HG03354 (cell line): Measurements from ENCODE around the gene GPR158.
"Not testable (repeated sequence)": the region's sequence is repeated elsewhere in the genome, so short reads cannot be mapped to it uniquely, and the experiment has no call there.

Source experiments
- ATAC-seq: cut with Tn5 transposase; IDR thresholded peaks from one replicate; pipeline ENCODE4 v1.9.1; 2021; ENCODE audit warnings: mild to moderate bottlenecking; ENCODE audit not compliant: unreplicated experiment, poor library complexity, severe bottlenecking

The GPR158 gene

DNA sequence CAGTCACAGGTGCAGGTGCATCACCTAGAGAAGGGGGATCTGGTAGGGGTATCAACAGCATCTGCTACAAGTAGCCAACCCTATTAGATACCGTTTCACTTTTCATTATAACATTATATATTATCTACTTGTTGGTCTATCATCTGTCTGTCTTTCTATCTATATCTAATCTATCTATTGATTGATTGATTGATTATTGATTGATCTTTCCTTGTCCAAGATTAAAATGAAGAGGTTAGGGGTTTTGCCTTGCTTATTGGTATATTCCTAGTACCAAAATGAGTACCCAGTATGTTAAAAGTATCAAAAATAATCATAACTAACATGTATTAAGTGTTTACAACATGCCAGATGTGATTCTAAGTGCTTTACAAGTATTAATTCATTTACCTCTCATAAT lies 121.5 kb downstream of the GPR158 start:
- no peak for ATAC-seq

DNA sequence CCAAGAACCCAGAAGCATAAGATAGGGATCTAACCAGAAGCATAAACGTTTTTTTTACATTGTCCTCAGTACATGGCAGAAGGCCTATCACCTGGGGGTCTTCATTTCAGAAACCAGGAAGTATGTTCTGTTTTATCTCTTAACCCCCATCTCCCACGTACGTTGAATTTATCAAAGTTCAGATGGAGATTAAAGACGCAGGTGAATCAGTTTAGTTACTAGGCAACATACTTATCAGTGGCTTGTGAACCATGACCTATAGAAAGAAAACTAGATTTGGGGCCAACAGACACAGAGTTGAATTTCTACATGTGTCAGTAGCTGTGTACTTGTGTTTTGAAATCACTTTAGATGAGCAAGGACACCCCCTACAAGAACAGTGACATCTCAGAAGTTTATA lies 122.7 kb downstream of the GPR158 start:
- ATAC-seq, result no peak

DNA sequence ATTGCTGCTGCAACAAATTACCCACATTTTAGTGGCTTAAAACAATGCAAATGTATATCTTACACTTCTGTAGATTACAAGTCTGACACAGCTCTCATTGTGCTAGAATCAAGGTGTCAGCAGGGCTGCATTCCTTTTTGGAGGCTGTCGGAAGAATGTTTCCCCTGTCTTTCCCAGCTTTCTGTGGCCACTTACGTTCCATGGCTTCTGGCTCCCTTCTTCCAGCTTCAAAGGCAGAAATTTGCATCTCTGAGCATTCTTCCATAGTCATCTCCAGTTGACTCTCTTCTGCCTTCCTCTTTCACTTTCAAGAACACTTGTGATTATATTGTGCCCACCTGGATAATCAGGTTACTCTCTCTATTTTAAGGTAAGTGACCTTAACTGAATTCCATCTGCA lies 125.3 kb downstream of the GPR158 start:
- ATAC-seq, result no peak

DNA sequence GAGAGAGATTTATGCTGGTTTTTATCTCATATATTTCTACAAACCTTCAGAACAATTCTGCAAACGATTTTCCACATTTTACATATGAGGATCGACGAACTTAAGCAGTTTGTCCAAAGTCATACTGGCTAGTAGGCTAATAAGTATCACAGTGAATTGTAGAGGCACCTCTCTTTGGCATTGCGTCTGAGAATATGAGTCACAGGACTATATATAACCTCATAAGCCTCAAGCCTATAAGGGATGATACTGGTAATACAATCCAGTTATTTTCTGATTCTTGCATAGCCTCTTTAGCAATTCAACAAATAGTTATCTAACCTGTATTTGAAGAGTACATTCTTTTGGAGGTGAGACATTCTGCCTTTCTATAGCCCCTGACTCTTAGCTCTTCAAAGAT lies 129.8 kb downstream of the GPR158 start:
- no peak for ATAC-seq

DNA sequence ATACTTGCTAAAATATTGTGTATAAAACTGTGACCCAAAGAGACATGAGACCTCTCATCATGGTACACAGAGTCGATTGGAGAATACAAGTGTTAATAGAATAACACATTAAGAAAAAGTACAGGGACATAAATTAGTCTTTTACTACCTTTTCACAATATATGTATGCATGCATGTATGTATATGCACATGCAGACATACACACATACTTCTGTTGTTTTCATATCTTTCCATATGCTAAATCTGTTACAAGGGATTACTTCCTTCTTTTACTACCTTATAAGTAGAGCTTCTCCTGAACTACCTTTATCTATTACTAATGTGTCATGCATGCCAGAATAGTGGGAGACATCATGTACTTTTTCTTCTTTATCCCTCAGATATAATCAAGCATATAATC lies 131.6 kb downstream of the GPR158 start:
- no peak for ATAC-seq

DNA sequence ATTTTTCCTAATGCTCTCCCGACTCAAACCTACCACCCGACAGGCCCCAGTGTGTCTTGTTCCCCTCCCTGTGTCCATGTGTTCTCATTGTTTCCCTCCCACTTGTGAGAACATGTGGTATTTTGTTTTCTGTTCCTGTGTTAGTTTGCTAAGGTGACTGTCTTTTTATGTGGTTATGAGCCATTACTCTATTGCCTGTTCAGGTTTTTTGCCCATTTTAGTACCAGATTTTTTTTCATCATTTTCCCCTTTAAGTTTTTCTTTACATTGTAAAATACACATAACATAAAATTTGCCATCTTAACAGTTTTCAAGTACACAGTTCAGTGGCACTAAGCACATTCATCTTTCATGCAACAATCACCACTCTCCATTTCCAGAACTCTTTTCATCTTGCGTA lies 133.5 kb downstream of the GPR158 start:
- ATAC-seq, result no peak

DNA sequence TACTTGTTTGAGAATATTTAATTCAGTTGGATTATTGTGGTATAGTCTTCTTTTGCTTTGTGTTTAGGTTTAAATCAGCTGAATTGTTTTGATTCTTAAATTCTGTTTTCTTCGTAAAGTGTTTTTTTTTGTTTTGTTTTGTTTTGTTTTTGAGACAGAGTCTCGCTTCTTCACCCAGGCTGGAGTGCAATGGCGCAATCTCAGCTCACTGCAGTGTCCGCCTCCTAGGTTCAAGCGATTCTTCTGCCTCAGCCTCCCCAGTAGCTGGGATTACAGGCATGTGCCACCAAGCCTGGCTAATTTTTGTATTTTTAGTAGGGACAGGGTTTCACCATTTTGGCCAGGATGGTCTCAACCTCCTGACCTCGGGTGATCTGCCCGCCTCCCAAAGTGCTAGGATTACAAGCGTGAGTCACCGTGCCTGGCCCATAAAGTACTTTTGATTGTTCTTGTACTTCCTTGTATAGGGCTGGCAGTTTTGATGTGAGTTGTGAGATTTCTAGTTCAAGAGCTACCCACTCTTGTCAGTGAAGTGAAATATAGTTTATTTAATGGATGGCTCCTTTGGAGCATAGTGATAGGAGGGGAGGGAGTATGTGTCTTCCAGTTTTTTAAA lies 142.9 kb downstream of the GPR158 start:
- not testable (repeated sequence) for ATAC-seq

DNA sequence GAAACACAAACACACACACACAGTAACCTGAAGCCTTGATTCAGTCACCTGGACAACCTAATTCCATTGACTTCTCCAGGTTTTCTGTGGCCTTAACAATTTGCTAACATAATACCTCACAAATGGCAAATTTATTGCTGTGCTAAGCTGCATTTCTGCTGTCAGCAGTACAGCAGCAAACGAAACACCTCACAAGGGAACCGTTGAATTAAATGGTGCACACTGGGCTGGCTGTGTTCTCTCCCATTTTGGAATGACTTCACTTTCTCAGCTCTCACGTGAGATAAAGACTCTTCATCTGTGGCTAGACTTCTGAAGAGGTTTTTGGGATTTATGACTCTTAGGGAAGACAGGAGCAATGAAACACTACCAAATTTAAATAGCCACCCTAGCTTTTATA lies 152.5 kb downstream of the GPR158 start:
- no peak for ATAC-seq

DNA sequence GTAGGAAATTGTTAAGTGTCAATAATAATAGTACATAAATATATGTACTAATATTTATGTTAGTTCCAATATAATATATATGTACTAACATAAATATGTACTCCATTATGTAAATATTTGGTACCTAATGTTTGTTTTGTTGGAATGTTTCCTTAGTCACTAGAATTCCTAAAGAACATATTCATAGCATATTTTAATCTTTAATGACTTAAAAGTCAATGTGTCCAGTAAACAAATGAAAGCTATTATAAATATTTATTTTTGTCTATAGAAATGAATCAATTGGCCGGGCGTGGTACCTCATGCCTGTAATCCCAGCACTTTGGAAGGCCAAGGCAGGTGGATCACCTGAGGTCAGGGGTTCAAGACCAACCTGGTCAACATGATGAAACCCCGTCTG lies 153.6 kb downstream of the GPR158 start:
- no peak for ATAC-seq

DNA sequence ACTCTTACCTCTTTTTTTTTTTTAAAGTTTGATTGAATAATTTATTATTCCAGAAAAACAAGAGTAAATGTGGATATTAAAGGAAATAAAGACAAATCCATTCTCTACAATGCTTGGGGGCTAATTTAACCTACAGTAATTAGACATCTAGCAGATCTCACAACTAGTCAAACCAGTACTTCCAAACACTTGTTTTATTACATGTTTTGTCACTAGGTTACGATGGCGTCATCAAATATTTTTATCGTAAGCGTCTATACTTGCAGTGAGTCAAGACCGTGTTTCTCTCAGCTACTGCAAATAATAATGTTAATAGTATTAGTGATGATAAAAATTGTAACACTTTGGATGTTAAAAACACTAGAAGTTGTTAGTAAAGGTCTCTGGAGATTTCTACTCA lies 154.8 kb downstream of the GPR158 start:
- ATAC-seq, result not testable (repeated sequence)

DNA sequence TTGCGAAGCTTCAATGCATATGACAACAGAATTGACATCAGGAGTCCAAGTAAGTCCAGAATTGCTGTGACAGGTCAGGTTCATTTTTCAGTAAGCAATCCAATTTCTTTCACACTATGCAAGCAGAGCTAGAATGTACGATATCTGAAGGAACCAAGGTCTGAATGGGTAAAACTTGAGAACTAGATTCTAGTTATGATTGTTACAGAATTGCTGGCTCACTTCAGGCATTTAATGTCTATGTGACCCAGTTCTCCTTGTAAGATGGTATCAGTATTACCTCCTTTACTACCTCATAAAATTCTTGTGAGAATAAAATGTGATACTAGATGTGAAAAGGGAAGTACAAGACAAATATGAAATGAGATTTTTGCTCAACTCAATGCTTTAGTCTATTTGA lies 159.6 kb downstream of the GPR158 start:
- ATAC-seq, result no peak

DNA sequence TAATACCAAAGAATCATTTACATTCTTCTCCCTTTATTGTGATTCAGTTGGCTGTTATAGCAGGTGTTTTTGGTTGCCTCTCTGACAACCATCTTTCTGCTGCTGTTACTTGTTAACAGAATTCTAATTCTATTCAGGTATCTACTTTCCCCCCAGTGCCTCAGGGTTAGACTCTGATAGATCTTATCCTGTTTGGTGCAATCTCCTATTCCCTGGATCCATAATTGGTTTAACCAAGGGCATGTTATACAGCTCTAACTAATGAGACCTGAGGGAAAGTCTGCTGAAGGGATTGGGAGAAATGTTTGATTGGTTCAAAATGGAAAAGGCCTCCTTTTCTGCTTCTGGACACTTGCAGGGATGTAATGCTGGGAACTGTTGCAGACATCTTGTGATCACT lies 161.5 kb downstream of the GPR158 start:
- ATAC-seq, result no peak

DNA sequence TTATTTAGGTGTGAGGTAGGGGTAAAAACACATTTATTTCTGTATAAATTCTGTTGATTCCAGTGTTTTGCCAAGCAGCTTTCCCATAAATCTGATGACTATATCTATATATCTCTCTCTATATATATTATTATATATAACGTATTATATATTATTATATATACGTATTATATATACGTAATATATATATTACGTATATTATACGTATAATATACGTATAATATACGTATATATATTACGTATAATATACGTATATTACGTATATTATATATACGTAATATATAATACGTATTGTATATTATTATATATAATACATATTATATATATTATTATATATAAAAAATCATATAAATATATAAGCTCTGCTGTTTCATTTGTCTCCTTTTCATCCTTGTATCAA lies 163.5 kb downstream of the GPR158 start:
- no peak for ATAC-seq

DNA sequence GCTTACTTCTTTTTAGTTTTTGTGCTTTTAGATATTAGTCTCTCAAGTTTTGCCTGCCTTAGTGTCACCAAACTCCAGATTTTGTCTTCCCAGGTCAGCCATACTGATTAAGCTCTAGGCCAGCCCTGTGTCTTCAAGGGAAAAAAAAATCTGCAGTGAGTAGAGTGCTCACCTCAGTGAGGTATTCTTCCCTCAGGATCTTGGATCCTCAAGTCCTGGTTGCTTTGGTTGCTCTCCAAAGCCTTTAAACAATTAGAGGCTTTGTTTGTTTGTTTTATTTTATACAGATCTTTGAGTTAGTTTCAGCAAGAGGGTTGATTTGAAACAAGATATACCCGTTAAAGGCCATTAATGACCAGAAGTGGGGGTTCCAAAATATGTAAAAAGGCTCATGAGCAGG lies 165.2 kb downstream of the GPR158 start:
- ATAC-seq, result no peak

DNA sequence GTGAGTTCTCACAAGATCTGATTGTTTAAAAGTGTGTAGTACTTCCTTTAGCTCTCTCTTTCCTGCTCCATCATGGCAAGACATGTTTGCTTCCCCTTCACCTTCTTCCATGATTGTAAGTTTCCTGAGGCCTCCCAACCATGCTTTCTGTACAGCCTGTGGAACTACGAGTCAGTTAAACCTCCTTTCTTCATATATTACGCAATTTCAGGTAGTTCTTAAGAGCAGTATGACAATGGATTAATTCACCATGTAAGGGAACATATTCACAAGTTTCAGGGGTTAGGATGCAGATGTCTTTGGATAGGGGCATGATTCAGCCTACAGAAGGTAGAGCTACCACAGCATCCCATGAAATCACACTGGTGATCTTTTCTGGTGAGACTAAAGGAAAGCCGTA lies 174.7 kb downstream of the GPR158 start:
- no peak for ATAC-seq

DNA sequence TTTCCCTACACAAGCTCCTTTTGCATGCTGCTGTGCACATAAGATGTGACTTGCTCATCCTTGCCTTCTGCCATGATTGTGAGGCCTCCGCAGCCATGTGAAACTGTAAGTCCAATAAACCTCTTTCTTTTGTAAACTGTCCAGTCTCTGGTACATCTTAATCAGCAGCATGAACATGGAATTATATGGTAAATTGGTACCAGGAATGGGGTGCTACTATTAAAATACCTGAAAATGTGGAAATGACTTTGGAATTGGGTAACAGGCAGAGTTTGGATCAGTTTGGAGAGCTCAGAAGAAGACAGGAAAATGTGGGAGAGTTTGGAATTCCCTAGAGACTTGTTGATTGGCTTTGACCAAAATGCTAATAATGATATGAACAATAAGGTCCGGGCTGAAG lies 181.8 kb downstream of the GPR158 start:
- no peak for ATAC-seq

DNA sequence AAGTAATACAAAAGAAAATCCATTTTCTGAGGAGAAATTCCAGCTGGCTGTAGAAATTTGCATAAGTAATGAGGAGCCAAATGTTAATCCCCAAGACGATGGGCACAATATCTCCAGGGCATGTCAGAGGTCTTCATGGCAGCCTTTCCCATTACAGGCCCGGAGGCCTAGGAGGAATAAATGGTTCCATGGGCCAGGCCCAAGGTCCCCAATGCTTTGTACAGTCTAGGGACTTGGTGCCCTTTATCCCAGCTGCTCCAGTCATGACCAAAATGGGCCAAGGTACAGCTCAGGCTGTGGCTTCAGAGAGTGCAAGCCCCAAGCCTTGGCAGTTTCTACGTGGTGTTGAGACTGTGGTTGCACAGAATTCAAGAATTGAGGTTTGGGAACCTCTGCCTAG lies 182.5 kb downstream of the GPR158 start:
- ATAC-seq, result no peak

DNA sequence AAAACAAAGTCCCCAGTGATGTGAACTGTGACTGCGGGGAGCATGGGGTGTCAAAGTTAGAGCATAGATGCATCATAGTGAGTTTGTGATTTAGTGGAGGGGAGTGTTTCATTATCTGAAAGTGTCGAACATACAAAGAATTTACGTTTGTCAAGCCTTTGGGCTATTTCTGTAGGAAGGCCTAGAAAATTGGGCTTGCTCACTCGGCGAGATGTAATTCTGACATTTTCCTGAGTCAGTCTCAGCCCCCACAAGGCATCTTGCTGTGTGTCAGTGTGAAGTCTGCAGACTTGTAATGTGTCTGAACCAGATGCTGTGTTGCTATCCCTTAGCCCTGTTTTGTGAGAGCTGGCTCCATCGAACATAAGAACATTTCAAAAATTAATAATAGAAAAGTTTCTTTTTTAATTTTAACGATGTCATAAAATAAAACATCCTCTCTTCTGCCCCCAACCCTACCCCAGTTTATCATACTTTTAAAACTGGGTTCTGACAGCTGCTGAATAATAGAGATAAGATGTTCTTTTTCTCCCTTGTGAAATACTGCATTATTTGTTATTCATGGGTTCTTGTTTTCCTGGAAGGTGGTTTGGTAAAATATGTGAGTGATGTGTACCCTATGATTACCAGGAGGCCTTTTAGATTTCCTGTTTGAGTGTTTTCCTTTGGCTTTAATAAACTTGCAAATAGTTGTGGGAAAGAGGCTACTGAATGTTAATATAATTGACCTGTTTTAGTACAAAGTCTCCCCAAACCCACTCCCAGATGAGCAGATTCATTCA lies 207.4 kb downstream of the GPR158 start:
- no peak for ATAC-seq

DNA sequence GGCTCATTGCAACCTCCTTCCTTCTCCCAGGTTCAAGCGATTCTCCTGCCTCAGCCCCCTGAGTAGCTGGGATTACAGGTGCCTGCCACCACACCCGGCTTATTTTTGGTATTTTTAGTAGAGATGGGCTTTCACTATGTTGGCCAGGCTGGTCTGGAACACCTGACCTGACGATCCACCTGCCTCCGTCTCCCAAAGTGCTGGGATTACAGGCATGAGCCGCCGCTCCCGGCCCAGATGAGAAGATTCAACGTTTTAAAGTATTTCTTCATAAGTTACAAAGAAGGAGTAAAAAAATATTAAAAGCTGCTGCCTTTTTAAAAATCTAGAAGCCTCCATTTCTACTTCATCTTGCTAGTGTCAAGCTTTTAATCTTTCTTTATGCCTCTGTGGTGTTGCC lies 208.1 kb downstream of the GPR158 start:
- ATAC-seq, result not testable (repeated sequence)

DNA sequence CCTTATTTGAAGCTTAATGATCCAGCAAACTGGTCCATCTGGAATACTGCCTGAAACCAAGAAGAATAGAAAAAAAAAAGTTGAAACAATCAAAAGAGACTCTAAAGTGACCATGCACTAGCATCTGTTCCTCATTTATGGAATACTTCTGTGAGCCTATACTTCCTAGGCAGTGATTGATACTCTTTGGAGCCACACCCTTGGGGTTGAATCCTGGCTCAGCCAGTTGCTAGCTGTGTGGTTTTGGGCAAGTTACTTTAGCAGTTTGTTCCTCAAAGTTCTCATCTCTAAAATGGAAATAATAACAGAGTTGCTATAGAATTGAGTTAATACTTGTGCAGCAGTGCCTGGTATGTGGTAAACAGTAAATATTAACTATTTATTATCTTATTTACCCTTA lies 208.9 kb downstream of the GPR158 start:
- ATAC-seq, result no peak

DNA sequence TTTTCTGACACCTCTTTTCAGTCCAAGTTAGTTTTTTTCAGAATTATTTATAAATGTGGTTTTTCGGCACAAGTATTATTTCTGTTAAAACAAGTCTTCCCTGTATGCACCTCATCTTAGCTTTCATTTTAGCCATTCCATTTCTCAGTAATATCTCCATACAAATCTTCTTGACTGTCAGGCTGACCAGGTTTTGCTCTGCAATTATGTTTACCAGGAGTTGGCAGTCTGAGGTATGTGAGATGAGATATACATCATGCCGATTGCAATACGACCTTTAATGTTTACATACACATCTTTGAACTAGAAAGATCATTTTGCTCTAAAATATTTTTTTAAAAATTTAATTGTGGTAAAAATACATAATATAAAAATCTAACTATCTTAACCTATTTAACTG lies 209.8 kb downstream of the GPR158 start:
- no peak for ATAC-seq
